ENCODE data around the gene GPR132. TPM values are rescaled to one million over a fixed set of nuclear protein-coding genes. Genes with fewer than 3 reads are reported as not detected.
"Not testable (repeated sequence)": the region's sequence is repeated elsewhere in the genome, so short reads cannot be mapped to it uniquely, and the experiment has no call there.

GPR132 gene
- polyA plus RNA-seq (not detected in 3 replicates), polyA minus RNA-seq (not detected in 3 replicates)
- polyA plus RNA-seq (2011; ENCODE audit: low read depth) = not detected
- polyA plus RNA-seq (2011; cell fraction: cytosol; rRNA removed) = not detected in 2 replicates
- not detected in 2 replicates for polyA plus RNA-seq (2011; cell fraction: nucleus; rRNA removed)
- polyA plus RNA-seq (2012; ENCODE audit: low replicate concordance) = 0.39 and 1.2 TPM in 2 replicates
- polyA minus RNA-seq (2011; cell fraction: cytosol; rRNA and poly(A)+ RNA removed) = not detected
- polyA minus RNA-seq (2011; cell fraction: nucleus; rRNA and poly(A)+ RNA removed) = not detected in 2 replicates

- H4K20me1 ChIP-seq (ENCODE audit: control insufficient read depth, extremely low read depth, insufficient read depth, low read length) = no peaks in the 10 kb centered on the region
- H3K27ac ChIP-seq (ENCODE audit: control insufficient read depth, insufficient read depth, low read length) = no peak within 1 kb of the TSS
- dilution Hi-C loops (cut with MboI; ENCODE audit: extremely low pct_ligation_motif_present, low sequenced_read_pairs) = no loop called here
- H3K9me1 ChIP-seq (ENCODE audit: control insufficient read depth, extremely low read depth, insufficient read depth, low read length) = no peaks in the 10 kb centered on the region
- H3K36me3 ChIP-seq (ENCODE audit: control insufficient read depth in 2 of 2, extremely low read depth in 1 of 2, insufficient read depth in 2 of 2, low read length in 2 of 2) = peaks cover 0 to 4% of the 10 kb centered on the region in 2 experiments
- H3K79me2 ChIP-seq (ENCODE audit: control insufficient read depth, insufficient read depth, low read length) = no peaks in the 10 kb centered on the region
- no peaks in the 10 kb centered on the region for H3K9me3 ChIP-seq (ENCODE audit: control insufficient read depth, low read depth, low read length)
- no peak within 1 kb of the TSS for H3K9ac ChIP-seq (ENCODE audit: control insufficient read depth, extremely low read depth, insufficient read depth, low read length)
- H3K4me1 ChIP-seq (ENCODE audit: control insufficient read depth, extremely low read depth, insufficient read depth, low read length) = peaks cover 11% of the 10 kb centered on the region
- no peak for DNase-seq (ENCODE audit: low read depth, low spot score)
- H3K4me3 ChIP-seq (ENCODE audit: control insufficient read depth in 2 of 3, extremely low read depth in 1 of 3, insufficient read depth in 2 of 3, low read depth in 1 of 3, low read length in 3 of 3) = no peak within 1 kb of the TSS
- H3K4me2 ChIP-seq (ENCODE audit: control insufficient read depth, extremely low read depth, insufficient read depth, low read depth, low read length) = no peak within 1 kb of the TSS
- no peak for FAIRE-seq
- H2AFZ ChIP-seq (ENCODE audit: control insufficient read depth, low read length) = no peak within 1 kb of the TSS
- no peak for TF ChIP-seq EZH2 (IDR thresholded peaks at IDR 0.05; ENCODE audit: low read length)
- TF ChIP-seq CTCF (optimal IDR thresholded peaks at IDR 0.05 in 1 of 3, IDR thresholded peaks at IDR 0.05 in 1 of 3, conservative IDR thresholded peaks at IDR 0.05 in 1 of 3; ENCODE audit: extremely low read depth in 1 of 3, insufficient read depth in 2 of 3, low read length in 3 of 3) = no peak
- H3K27me3 ChIP-seq (ENCODE audit: control insufficient read depth, extremely low read depth, insufficient read depth, low read length) = peaks cover 3% of the 10 kb centered on the region
Observed at GRCh38 chr14:105065280-105066228, at the start of gene GPR132. TSS of gene GPR132 (minus strand) at chr14:105065430. CDS start at chr14:105055420, 10,010 bp downstream.

- H2AFZ ChIP-seq (ENCODE audit: control insufficient read depth, low read length); H3K9ac ChIP-seq (ENCODE audit: control insufficient read depth, extremely low read depth, insufficient read depth, low read length); dilution Hi-C loops (cut with MboI; ENCODE audit: extremely low pct_ligation_motif_present, low sequenced_read_pairs); H3K9me1 ChIP-seq (ENCODE audit: control insufficient read depth, extremely low read depth, insufficient read depth, low read length); H3K9me3 ChIP-seq (ENCODE audit: control insufficient read depth, low read depth, low read length); H3K4me2 ChIP-seq (ENCODE audit: control insufficient read depth, extremely low read depth, insufficient read depth, low read depth, low read length); DNase-seq (ENCODE audit: low read depth, low spot score); H4K20me1 ChIP-seq (ENCODE audit: control insufficient read depth, extremely low read depth, insufficient read depth, low read length); H3K4me3 ChIP-seq (ENCODE audit: control insufficient read depth in 2 of 3, extremely low read depth in 1 of 3, insufficient read depth in 2 of 3, low read depth in 1 of 3, low read length in 3 of 3); H3K27me3 ChIP-seq (ENCODE audit: control insufficient read depth, extremely low read depth, insufficient read depth, low read length); H3K27ac ChIP-seq (ENCODE audit: control insufficient read depth, insufficient read depth, low read length); H3K4me1 ChIP-seq (ENCODE audit: control insufficient read depth, extremely low read depth, insufficient read depth, low read length); H3K79me2 ChIP-seq (ENCODE audit: control insufficient read depth, insufficient read depth, low read length); FAIRE-seq; H3K36me3 ChIP-seq (ENCODE audit: control insufficient read depth in 2 of 2, extremely low read depth in 1 of 2, insufficient read depth in 2 of 2, low read length in 2 of 2): not testable (repeated sequence)
Observed at GRCh38 chr14:105109243-105109642, 44.0 kb upstream of the GPR132 start.
